HCT116 (cell line): ENCODE results near the gene ACSF2.

Experiments used
- CEBPB ChIP-seq: IDR thresholded peaks from 2 replicates; pipeline ENCODE4 v1.6.1; 2012; ENCODE audit warnings: low read depth
- EZH2 ChIP-seq: fragments of 200-600 bp; sonication (generic); IDR thresholded peaks from 2 replicates; pipeline ENCODE4 v1.6.1; 2017; ENCODE audit warnings: antibody characterized with exemption, mixed run types
- EZH2phosphoT487 ChIP-seq: fragments of 200-600 bp; IDR thresholded peaks from 2 replicates; pipeline ENCODE4 v1.6.1; 2018; ENCODE audit warnings: antibody characterized with exemption, borderline replicate concordance
- POLR2A ChIP-seq: IDR thresholded peaks from 2 replicates; pipeline ENCODE4 v1.7.0; 2011; ENCODE audit warnings: borderline replicate concordance; ENCODE audit not compliant: insufficient read depth, insufficient read length; ENCODE audit errors: extremely low read depth
- POLR2AphosphoS5 ChIP-seq: IDR thresholded peaks from 2 replicates; pipeline ENCODE4 v1.6.1; 2011; ENCODE audit warnings: mild to moderate bottlenecking, low read depth, low read length, moderate library complexity
- SRF ChIP-seq: IDR thresholded peaks from 2 replicates; pipeline ENCODE4 v1.6.1; 2012; ENCODE audit warnings: low read depth
- TF ChIP-seq, protein P1 (sequence below), 3 experiments: fragments of 200-600 bp in 1 of 3; sonication (generic) in 1 of 3; IDR thresholded peaks in 2 of 3; conservative IDR thresholded peaks in 1 of 3; 2 replicates each; pipeline ENCODE4 v1.5.1; 2012 to 2017; ENCODE audit warnings: low read depth in 2 of 3, low read length in 2 of 3, antibody characterized with exemption in 1 of 3, borderline replicate concordance in 1 of 3, control low read depth in 1 of 3, mild to moderate bottlenecking in 1 of 3, mixed read lengths in 1 of 3, mixed run types in 1 of 3, moderate library complexity in 1 of 3; ENCODE audit not compliant: insufficient read depth in 1 of 3
- TF ChIP-seq, protein P2 (sequence below): IDR thresholded peaks from 2 replicates; pipeline ENCODE4 v1.6.1; 2012
- TF ChIP-seq, protein P3 (sequence below): IDR thresholded peaks from 2 replicates; pipeline ENCODE4 v1.6.1; 2012

GRCh38 chr17:50452630-50453300 is 26.7 kb downstream of the ACSF2 start:
- TF ChIP-seq POLR2AphosphoS5 (no peak), EZH2 (no peak), POLR2A (no peak), SRF (no peak), EZH2phosphoT487 (no peak), CEBPB (no peak; the same call in none of the 2 replicates)
- TF ChIP-seq, protein P1, sequence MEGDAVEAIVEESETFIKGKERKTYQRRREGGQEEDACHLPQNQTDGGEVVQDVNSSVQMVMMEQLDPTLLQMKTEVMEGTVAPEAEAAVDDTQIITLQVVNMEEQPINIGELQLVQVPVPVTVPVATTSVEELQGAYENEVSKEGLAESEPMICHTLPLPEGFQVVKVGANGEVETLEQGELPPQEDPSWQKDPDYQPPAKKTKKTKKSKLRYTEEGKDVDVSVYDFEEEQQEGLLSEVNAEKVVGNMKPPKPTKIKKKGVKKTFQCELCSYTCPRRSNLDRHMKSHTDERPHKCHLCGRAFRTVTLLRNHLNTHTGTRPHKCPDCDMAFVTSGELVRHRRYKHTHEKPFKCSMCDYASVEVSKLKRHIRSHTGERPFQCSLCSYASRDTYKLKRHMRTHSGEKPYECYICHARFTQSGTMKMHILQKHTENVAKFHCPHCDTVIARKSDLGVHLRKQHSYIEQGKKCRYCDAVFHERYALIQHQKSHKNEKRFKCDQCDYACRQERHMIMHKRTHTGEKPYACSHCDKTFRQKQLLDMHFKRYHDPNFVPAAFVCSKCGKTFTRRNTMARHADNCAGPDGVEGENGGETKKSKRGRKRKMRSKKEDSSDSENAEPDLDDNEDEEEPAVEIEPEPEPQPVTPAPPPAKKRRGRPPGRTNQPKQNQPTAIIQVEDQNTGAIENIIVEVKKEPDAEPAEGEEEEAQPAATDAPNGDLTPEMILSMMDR (IDR thresholded peaks at IDR 0.05 in 2 of 3, conservative IDR thresholded peaks at IDR 0.05 in 1 of 3; ENCODE audit: borderline replicate concordance in 1 of 3, insufficient read depth in 1 of 3, low read depth in 2 of 3, low read length in 2 of 3), result no peak
- TF ChIP-seq, protein P2, sequence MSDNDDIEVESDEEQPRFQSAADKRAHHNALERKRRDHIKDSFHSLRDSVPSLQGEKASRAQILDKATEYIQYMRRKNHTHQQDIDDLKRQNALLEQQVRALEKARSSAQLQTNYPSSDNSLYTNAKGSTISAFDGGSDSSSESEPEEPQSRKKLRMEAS, result no peak
- TF ChIP-seq, protein P3, sequence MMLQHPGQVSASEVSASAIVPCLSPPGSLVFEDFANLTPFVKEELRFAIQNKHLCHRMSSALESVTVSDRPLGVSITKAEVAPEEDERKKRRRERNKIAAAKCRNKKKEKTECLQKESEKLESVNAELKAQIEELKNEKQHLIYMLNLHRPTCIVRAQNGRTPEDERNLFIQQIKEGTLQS, result no peak
